Activated naive CD8-positive, alpha-beta T cell treated with anti-CD3 and anti-CD28 coated beads, Interleukin-2, amount 50 U/mL, for 16 hours (primary cell): ENCODE results near the gene SLC44A4.
A peak's percentile ranks its signal among the peaks of the same experiment; 100 is the strongest.

Experiments
- DNase-seq: peaks from one replicate; pipeline ENCODE4 v3.0.0-alpha.2; 2020; ENCODE audit warnings: low read depth, low spot score

The SLC44A4 gene

GRCh38 chr6:31901415-31901952, 22.7 kb upstream of the SLC44A4 start:
- peak; percentile 59 for DNase-seq

GRCh38 chr6:31900917-31901414, 22.2 kb upstream of the SLC44A4 start:
- DNase-seq: no peak

- DNase-seq: no peak
These were observed 21.3 kb upstream of the SLC44A4 start for GRCh38 chr6:31899882-31900722.

GRCh38 chr6:31899215-31899614, 20.4 kb upstream of the SLC44A4 start:
- DNase-seq: no peak

- DNase-seq: no peak
These were observed 19.7 kb upstream of the SLC44A4 start for GRCh38 chr6:31898383-31899011.

GRCh38 chr6:31897612-31898382, 19.0 kb upstream of the SLC44A4 start, which contains the start of gene EHMT2:
Gene EHMT2 (minus strand): TSS chr6:31897698. CDS start chr6:31897677, 21 bp downstream.
- DNase-seq: peak; percentile 69

- no peak for DNase-seq
These were observed 18.2 kb upstream of the SLC44A4 start for GRCh38 chr6:31896856-31897611.

GRCh38 chr6:31896493-31896855, 17.7 kb upstream of the SLC44A4 start:
- no peak for DNase-seq

GRCh38 chr6:31892821-31893220, 14.0 kb upstream of the SLC44A4 start:
- DNase-seq: no peak

GRCh38 chr6:31889331-31889972, 10.7 kb upstream of the SLC44A4 start:
- no peak for DNase-seq

GRCh38 chr6:31888276-31889258, 9.8 kb upstream of the SLC44A4 start:
- no peak for DNase-seq

- DNase-seq: no peak
These were observed 8.6 kb upstream of the SLC44A4 start for GRCh38 chr6:31887173-31888007.

- DNase-seq: no peak
These were observed 7.8 kb upstream of the SLC44A4 start for GRCh38 chr6:31886541-31886991.

GRCh38 chr6:31884528-31885035, 5.8 kb upstream of the SLC44A4 start:
- DNase-seq: no peak

GRCh38 chr6:31883676-31884075, 4.9 kb upstream of the SLC44A4 start:
- DNase-seq: no peak

GRCh38 chr6:31882344-31882743, 3.5 kb upstream of the SLC44A4 start:
- no peak for DNase-seq

GRCh38 chr6:31881136-31881859, 2.5 kb upstream of the SLC44A4 start:
- no peak for DNase-seq
